Measurements from ENCODE around the gene NXPH4. TPM values are rescaled to one million over a fixed set of nuclear protein-coding genes. Genes with fewer than 3 reads are reported as not detected.

NXPH4 gene
- total RNA-seq, 1 donor from 2014 or later: 0.56 TPM

GRCh38 chr12:57266681-57267080 lies 50.1 kb downstream of the NXPH4 start:
- intact Hi-C loops (cut with micrococcal nuclease): no loop called here

GRCh38 chr12:57268264-57268663 lies 51.7 kb downstream of the NXPH4 start:
- intact Hi-C loops (cut with micrococcal nuclease): no loop called here

- intact Hi-C loops (cut with micrococcal nuclease): no loop called here
Observed at GRCh38 chr12:57270966-57271470, 54.4 kb downstream of the NXPH4 start.

GRCh38 chr12:57272337-57273151 lies 56.0 kb downstream of the NXPH4 start:
- intact Hi-C loops (cut with micrococcal nuclease): no loop called here

GRCh38 chr12:57273516-57273915 lies 56.9 kb downstream of the NXPH4 start:
- intact Hi-C loops (cut with micrococcal nuclease): no loop called here

Other genes starting within 250 kb of the NXPH4 start
- 9.7 and 10.0 TPM in 2 replicates for gene ZBTB39, start 210.2 kb upstream of the NXPH4 start, total RNA-seq
- 0.39 TPM in 1 of 2 replicates, not detected in the other for gene TAC3, start 200.3 kb upstream of the NXPH4 start, total RNA-seq
- 1.4 and 1.5 TPM in 2 replicates for gene MYO1A, start 166.7 kb upstream of the NXPH4 start, total RNA-seq
- 40.0 and 45.4 TPM in 2 replicates for gene NEMP1, start 138.0 kb upstream of the NXPH4 start, total RNA-seq
- gene NAB2, start 127.7 kb upstream of the NXPH4 start, total RNA-seq: 12.3 and 14.4 TPM in 2 replicates
- 165 and 178 TPM in 2 replicates for gene STAT6, start 105.4 kb upstream of the NXPH4 start, total RNA-seq
- gene LRP1, start 88.3 kb upstream of the NXPH4 start, total RNA-seq: 0.86 and 1.1 TPM in 2 replicates
- gene LRP1-AS, start 69.2 kb upstream of the NXPH4 start, total RNA-seq: not detected in 2 replicates
- 166 and 181 TPM in 2 replicates for gene SHMT2, start 12.9 kb downstream of the NXPH4 start, total RNA-seq
- gene STAC3, start 34.4 kb downstream of the NXPH4 start, total RNA-seq: 4.2 and 5.7 TPM in 2 replicates
- 67.4 and 68.3 TPM in 2 replicates for gene R3HDM2, start 214.2 kb downstream of the NXPH4 start, total RNA-seq
- not detected in 2 replicates for gene INHBC, start 218.0 kb downstream of the NXPH4 start, total RNA-seq
- 0.07 TPM in 1 of 2 replicates, not detected in the other for gene INHBE, start 238.5 kb downstream of the NXPH4 start, total RNA-seq
- gene GLI1, start 243.0 kb downstream of the NXPH4 start, total RNA-seq: 0.51 and 0.76 TPM in 2 replicates

Measured in T-helper 1 cell treated with Interleukin-12 subunit alpha and Interleukin-12 subunit beta and Interleukin-4 antibody, amounts not matched to agents 30 ng/mL and 1 ng/mL, for 36 hours (primary cell).